ENCODE results near the gene ZNF587B.
"Not testable (repeated sequence)": the region's sequence is repeated elsewhere in the genome, so short reads cannot be mapped to it uniquely, and the experiment has no call there.

ZNF587B gene

GRCh38 chr19:57819475-57820148 lies 10.5 kb upstream of the ZNF587B start:
- DNase-seq = peak; percentile 72

GRCh38 chr19:57820599-57820998 lies 9.5 kb upstream of the ZNF587B start:
- DNase-seq = no peak

- not testable (repeated sequence) for DNase-seq
Observed at GRCh38 chr19:57821095-57821494, 9.0 kb upstream of the ZNF587B start.

GRCh38 chr19:57821501-57821900 lies 8.6 kb upstream of the ZNF587B start:
- not testable (repeated sequence) for DNase-seq

GRCh38 chr19:57823155-57823554 lies 6.9 kb upstream of the ZNF587B start:
- DNase-seq = not testable (repeated sequence)

- DNase-seq = not testable (repeated sequence)
Observed at GRCh38 chr19:57823608-57824007, 6.5 kb upstream of the ZNF587B start.

- DNase-seq = no peak
Observed at GRCh38 chr19:57825511-57825910, 4.6 kb upstream of the ZNF587B start.

- no peak for DNase-seq
Observed at GRCh38 chr19:57829316-57829715, 783 bp upstream of the ZNF587B start.

- not testable (repeated sequence) for DNase-seq
Observed at GRCh38 chr19:57836991-57837390, 6.9 kb downstream of the ZNF587B start.

GRCh38 chr19:57838622-57839191 lies 8.6 kb downstream of the ZNF587B start:
- DNase-seq = not testable (repeated sequence)

- DNase-seq = no peak
Observed at GRCh38 chr19:57841122-57841763, 11.1 kb downstream of the ZNF587B start.

GRCh38 chr19:57847164-57847563 lies 17.1 kb downstream of the ZNF587B start:
- DNase-seq = not testable (repeated sequence)

GRCh38 chr19:57849162-57849665 lies 19.1 kb downstream of the ZNF587B start:
- DNase-seq = not testable (repeated sequence)

GRCh38 chr19:57849666-57850473 lies 19.8 kb downstream of the ZNF587B start, which contains the start of gene ZNF587:
TSS of gene ZNF587 (plus strand) at chr19:57849859. CDS start at chr19:57850039, 180 bp downstream.
- peak; percentile 72 for DNase-seq

GRCh38 chr19:57850553-57851017 lies 20.5 kb downstream of the ZNF587B start:
- no peak for DNase-seq

GRCh38 chr19:57851812-57852603 lies 21.9 kb downstream of the ZNF587B start:
- not testable (repeated sequence) for DNase-seq

- not testable (repeated sequence) for DNase-seq
Observed at GRCh38 chr19:57854117-57854516, 24.0 kb downstream of the ZNF587B start.

GRCh38 chr19:57862351-57862750 lies 32.3 kb downstream of the ZNF587B start:
- not testable (repeated sequence) for DNase-seq

GRCh38 chr19:57867868-57868492 lies 37.9 kb downstream of the ZNF587B start:
- DNase-seq = no peak

GRCh38 chr19:57869655-57870054 lies 39.6 kb downstream of the ZNF587B start:
- not testable (repeated sequence) for DNase-seq

GRCh38 chr19:57870225-57870624 lies 40.1 kb downstream of the ZNF587B start:
- no peak for DNase-seq

Measured in stimulated activated CD4-positive, alpha-beta T cell treated with anti-CD3 and anti-CD28 coated beads, Interleukin-4, amount 100 ng/mL, for 1 hour (primary cell).